Head of caudate nucleus (tissue), 42 donors: ENCODE data around the gene PAEP.
A peak's percentile ranks its signal among the peaks of the same experiment; 100 is the strongest.

Experiments used
- DNase-seq, 42 donors: peaks; one replicate each; pipeline versions ENCODE4 v3.0.0 to v3.0.0-alpha.2; 2020 to 2021; ENCODE audit warnings: mixed read lengths in 7 of 42
- intact Hi-C: fragments of 100-400 bp; cut with DNase I; formaldehyde crosslinking; loops from one replicate; pipeline ENCODE4 v1.15.0; 2022

Gene PAEP

GRCh38 chr9:135606885-135607259 is 45.3 kb downstream of the PAEP start:
- DNase-seq: peak in 8 of 42 donors; percentile 3 to 36 (median 8)
- intact Hi-C loops: loop anchor here (10.0 kb wide), 1 partner anchor 518 kb away; no protein-coding TSS in a partner anchor

GRCh38 chr9:135607401-135608293 is 46.1 kb downstream of the PAEP start:
- intact Hi-C loops: loop anchor here (10.0 kb wide), 1 partner anchor 517 kb away; no protein-coding TSS in a partner anchor
- peak in 11 of 42 donors; percentile 6 to 36 (median 24) for DNase-seq

- intact Hi-C loops: loop anchor here (10.0 kb wide), 1 partner anchor 516 kb away; no protein-coding TSS in a partner anchor
- DNase-seq: peak in 9 of 42 donors; percentile 3 to 36 (median 23)
Observed at GRCh38 chr9:135608294-135608998, 46.9 kb downstream of the PAEP start.

- intact Hi-C loops: loop anchor here (10.0 kb wide), 1 partner anchor 516 kb away; no protein-coding TSS in a partner anchor
Observed at GRCh38 chr9:135608999-135609317, 47.4 kb downstream of the PAEP start.

GRCh38 chr9:135609366-135609955 is 47.9 kb downstream of the PAEP start:
- intact Hi-C loops: loop anchor here (10.0 kb wide), 1 partner anchor 515 kb away; no protein-coding TSS in a partner anchor
- peak in 7 of 42 donors; percentile 1 to 29 (median 12) for DNase-seq

More at GRCh38 chr9:135608999-135609317, 47.4 kb downstream of the PAEP start:
- DNase-seq: peak in 4 of 42 donors; percentile 10 to 23 (median 18)

GRCh38 chr9:135610290-135611141 is 49.0 kb downstream of the PAEP start:
- intact Hi-C loops: no loop called here
- DNase-seq: peak in 7 of 42 donors; percentile 1 to 23 (median 10)

- intact Hi-C loops: no loop called here
Observed at GRCh38 chr9:135611142-135611874, 49.8 kb downstream of the PAEP start.

GRCh38 chr9:135611875-135612209 is 50.3 kb downstream of the PAEP start:
- peak in 2 of 42 donors; percentile 9 to 21 for DNase-seq
- intact Hi-C loops: no loop called here

More at GRCh38 chr9:135611142-135611874, 49.8 kb downstream of the PAEP start:
- DNase-seq: peak in 6 of 42 donors; percentile 1 to 33 (median 14)

GRCh38 chr9:135612437-135612836 is 50.9 kb downstream of the PAEP start:
- DNase-seq: peak in 5 of 42 donors; percentile 6 to 40 (median 20)
- intact Hi-C loops: no loop called here

GRCh38 chr9:135612981-135613910 is 51.7 kb downstream of the PAEP start:
- intact Hi-C loops: no loop called here
- peak in 4 of 42 donors; percentile 13 to 28 (median 19) for DNase-seq

GRCh38 chr9:135613946-135614805 is 52.6 kb downstream of the PAEP start:
- intact Hi-C loops: no loop called here
- DNase-seq: peak in 3 of 42 donors; percentile 7 to 28 (median 20)

- peak in 2 of 42 donors; percentile 22 to 29 for DNase-seq
- intact Hi-C loops: no loop called here
Observed at GRCh38 chr9:135614821-135615665, 53.5 kb downstream of the PAEP start.

GRCh38 chr9:135615666-135616618 is 54.4 kb downstream of the PAEP start:
- intact Hi-C loops: no loop called here

More at GRCh38 chr9:135615666-135616618, 54.4 kb downstream of the PAEP start:
- peak in 4 of 42 donors; percentile 5 to 35 (median 25) for DNase-seq
